Activated T-cell treated with anti-CD3 and anti-CD28 coated beads, Interleukin-2, amount 50 U/mL, for 24 hours (primary cell): ENCODE measurements around the gene SIDT1.
"Not testable (repeated sequence)": the region's sequence is repeated elsewhere in the genome, so short reads cannot be mapped to it uniquely, and the experiment has no call there.

Source experiments
- DNase-seq: peaks from one replicate; pipeline ENCODE4 v3.0.0-alpha.2; 2020
- H3K27ac Mint-ChIP-seq: 2 replicates; pipeline ENCODE4 v1.8.0; 2020; ENCODE audit warnings: mild to moderate bottlenecking, mixed read lengths
- H3K27me3 Mint-ChIP-seq: 2 replicates; pipeline ENCODE4 v1.8.0; 2020; ENCODE audit warnings: mixed read lengths
- H3K36me3 Mint-ChIP-seq: 2 replicates; pipeline ENCODE4 v1.8.0; 2020; ENCODE audit warnings: low read depth, mixed read lengths
- H3K4me1 Mint-ChIP-seq: 2 replicates; pipeline ENCODE4 v1.8.0; 2020; ENCODE audit warnings: low read depth, mixed read lengths
- H3K4me3 Mint-ChIP-seq: 2 replicates; pipeline ENCODE4 v1.8.0; 2020; ENCODE audit warnings: mild to moderate bottlenecking, moderate library complexity, mixed read lengths
- H3K9me3 Mint-ChIP-seq: 2 replicates; pipeline ENCODE4 v1.8.0; 2020; ENCODE audit warnings: mixed read lengths

Gene SIDT1

GRCh38 chr3:113626503-113627371 is 94.4 kb downstream of the SIDT1 start:
- no peaks in the 10 kb centered on the region for H3K9me3 Mint-ChIP-seq
- H3K4me3 Mint-ChIP-seq = no peak overlapping the region
- peak overlapping the region; percentile 39 for H3K27ac Mint-ChIP-seq
- H3K36me3 Mint-ChIP-seq = peaks cover 64% of the 10 kb centered on the region
- no peak for DNase-seq
- no peaks in the 10 kb centered on the region for H3K27me3 Mint-ChIP-seq
- no peaks in the 10 kb centered on the region for H3K4me1 Mint-ChIP-seq

GRCh38 chr3:113628316-113628715 is 96.0 kb downstream of the SIDT1 start:
- no peak for DNase-seq
- H3K36me3 Mint-ChIP-seq = peaks cover 63% of the 10 kb centered on the region
- H3K9me3 Mint-ChIP-seq = no peaks in the 10 kb centered on the region
- no peak overlapping the region for H3K4me3 Mint-ChIP-seq
- no peak overlapping the region for H3K27ac Mint-ChIP-seq
- H3K27me3 Mint-ChIP-seq = no peaks in the 10 kb centered on the region
- no peaks in the 10 kb centered on the region for H3K4me1 Mint-ChIP-seq

DNA sequence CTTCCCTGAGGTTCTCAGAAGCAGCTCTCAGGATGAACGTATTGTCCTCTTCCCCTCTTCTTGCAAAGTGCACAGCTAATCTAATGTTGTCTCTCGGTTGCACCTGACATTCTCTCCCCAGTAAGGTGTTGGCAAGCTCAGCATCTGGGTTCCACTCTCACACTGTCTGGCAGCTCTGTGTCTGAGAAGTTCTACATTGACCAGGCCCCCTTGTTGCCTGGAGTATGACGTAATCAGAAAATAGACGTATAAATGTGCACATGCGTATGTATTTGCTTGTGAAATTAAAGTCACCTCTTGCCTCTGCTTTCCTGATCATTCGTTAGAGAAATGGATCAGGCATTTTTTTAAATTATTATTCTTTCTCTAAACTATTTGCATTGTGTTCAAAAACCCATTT is 96.4 kb downstream of the SIDT1 start:
- no peaks in the 10 kb centered on the region for H3K27me3 Mint-ChIP-seq
- no peak for DNase-seq
- no peaks in the 10 kb centered on the region for H3K9me3 Mint-ChIP-seq
- H3K36me3 Mint-ChIP-seq = peaks cover 59% of the 10 kb centered on the region
- H3K4me1 Mint-ChIP-seq = no peaks in the 10 kb centered on the region
- no peak overlapping the region for H3K4me3 Mint-ChIP-seq
- no peak overlapping the region for H3K27ac Mint-ChIP-seq

- no peaks in the 10 kb centered on the region for H3K9me3 Mint-ChIP-seq
Observed at GRCh38 chr3:113629584-113630421, 97.4 kb downstream of the SIDT1 start.

DNA sequence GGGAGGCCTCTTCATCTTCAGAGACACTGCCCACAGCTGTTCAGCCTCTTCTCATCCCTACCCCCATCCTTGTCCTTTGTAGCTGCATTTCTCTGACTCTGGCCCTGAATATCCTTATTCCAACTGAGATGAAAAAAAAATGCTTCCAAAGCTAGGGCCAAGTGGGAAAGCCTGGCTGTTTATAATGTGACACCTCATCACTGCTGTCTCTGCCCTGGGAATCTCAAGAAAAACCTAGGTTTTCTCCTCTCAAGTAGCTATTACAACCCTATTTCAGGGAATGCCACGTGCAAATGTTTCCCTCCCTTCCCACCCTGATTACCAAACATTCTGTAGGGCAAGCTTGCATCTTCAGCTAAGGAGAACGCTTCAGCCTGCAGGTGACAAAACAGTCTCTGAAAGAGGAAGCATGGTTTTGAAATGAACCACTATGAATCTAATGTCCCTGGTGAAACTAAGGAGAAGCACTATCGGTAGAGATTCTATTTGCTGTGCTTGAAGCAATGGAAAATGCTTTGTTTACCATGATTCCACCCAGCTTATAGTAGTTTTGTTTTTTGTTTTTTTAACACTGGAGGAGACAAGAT is 98.7 kb downstream of the SIDT1 start:
- Mint-ChIP-seq H3K36me3 (peaks cover 40% of the 10 kb centered on the region), H3K4me1 (no peaks in the 10 kb centered on the region), H3K27ac (no peak overlapping the region), H3K4me3 (no peak overlapping the region), H3K9me3 (no peaks in the 10 kb centered on the region), H3K27me3 (no peaks in the 10 kb centered on the region)
- no peak for DNase-seq

More at GRCh38 chr3:113629584-113630421, 97.4 kb downstream of the SIDT1 start:
- Mint-ChIP-seq H3K4me3 (no peak overlapping the region), H3K27me3 (no peaks in the 10 kb centered on the region), H3K27ac (peak overlapping the region; percentile 4), H3K36me3 (peaks cover 50% of the 10 kb centered on the region), H3K4me1 (no peaks in the 10 kb centered on the region)
- no peak for DNase-seq

DNA sequence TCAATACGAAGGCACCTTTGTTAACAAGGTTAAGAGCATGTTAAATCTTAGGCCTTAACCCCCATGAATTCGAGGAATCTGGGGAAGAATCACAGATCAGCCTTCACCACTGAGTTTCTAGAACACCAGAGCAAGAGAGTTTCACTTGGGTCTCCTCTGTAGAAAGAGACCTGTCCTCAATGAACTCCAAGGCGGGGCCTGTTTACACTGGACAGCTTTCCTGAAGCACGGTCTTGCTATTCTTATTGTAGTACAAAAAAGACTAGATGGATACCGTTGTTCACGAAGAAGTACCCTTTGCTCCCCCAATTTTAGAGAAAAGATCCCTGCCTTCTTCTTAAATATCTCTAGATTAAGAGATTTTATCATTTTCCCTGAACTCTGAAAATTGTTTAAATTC is 99.2 kb downstream of the SIDT1 start:
- H3K9me3 Mint-ChIP-seq = no peaks in the 10 kb centered on the region
- H3K4me3 Mint-ChIP-seq = no peak overlapping the region
- H3K4me1 Mint-ChIP-seq = no peaks in the 10 kb centered on the region
- no peak overlapping the region for H3K27ac Mint-ChIP-seq
- no peaks in the 10 kb centered on the region for H3K27me3 Mint-ChIP-seq
- peaks cover 36% of the 10 kb centered on the region for H3K36me3 Mint-ChIP-seq
- DNase-seq = no peak

DNA sequence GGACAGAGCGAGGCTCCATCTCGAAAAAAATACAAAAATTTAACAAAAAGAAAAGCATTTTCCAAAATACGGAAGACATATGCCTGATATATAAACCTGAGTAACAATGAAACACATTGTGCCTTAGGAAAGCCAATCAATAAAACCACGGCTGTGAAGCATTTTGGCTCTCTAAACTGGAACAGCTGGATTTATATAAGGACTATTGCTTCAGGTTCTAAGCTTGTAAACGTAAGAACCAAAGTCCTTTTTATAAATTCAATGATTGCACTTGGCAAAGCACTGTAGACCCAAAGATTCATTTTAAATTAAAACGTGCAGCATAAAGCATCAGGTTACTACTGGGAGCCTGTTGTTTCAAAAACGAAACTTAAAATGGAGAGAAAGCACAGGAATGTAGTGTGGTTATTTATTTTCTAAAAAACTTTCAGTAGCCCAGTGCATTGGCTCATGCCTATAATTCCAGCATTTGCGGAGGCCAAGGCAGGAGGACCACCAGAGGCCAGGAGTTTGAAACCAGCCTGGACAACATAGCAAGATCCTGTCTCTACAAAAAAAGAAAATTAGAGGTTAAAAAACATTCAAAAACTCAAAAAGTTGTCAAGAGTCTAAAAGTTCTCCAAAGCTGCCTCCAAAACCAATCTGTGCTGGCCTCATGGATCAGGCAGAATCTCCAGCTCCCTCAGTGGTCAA is 102.6 kb downstream of the SIDT1 start:
- no peak for DNase-seq
- H3K36me3 Mint-ChIP-seq = peaks cover 6% of the 10 kb centered on the region
- H3K4me1 Mint-ChIP-seq = no peaks in the 10 kb centered on the region

DNA sequence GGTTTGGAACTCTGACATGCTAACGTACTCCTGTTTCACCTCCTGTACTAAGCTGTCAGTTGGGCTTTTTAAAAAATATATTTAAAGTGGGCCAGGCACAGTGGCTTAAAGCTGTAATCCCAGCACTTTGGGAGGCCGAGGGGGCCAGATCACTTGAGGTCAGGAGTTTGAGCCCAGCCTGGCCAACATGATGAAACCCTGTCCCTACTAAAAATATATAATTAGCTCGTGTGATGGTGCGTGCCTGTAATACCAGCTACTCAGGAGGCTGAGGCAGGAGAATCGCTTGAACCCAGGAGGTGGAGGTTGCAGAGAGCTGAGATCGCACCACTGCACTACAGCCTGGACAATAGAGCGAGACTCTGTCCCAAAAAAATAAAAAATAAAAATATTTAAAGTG is 103.7 kb downstream of the SIDT1 start:
- H3K36me3 Mint-ChIP-seq, H3K27ac Mint-ChIP-seq, H3K9me3 Mint-ChIP-seq, H3K4me1 Mint-ChIP-seq, DNase-seq, H3K27me3 Mint-ChIP-seq, H3K4me3 Mint-ChIP-seq: not testable (repeated sequence)

More for the DNA sequence above, 102.6 kb downstream of the SIDT1 start:
- no peak overlapping the region for H3K4me3 Mint-ChIP-seq
- no peak overlapping the region for H3K27ac Mint-ChIP-seq
- no peaks in the 10 kb centered on the region for H3K27me3 Mint-ChIP-seq
- H3K9me3 Mint-ChIP-seq = no peaks in the 10 kb centered on the region

GRCh38 chr3:113637756-113638155 is 105.4 kb downstream of the SIDT1 start:
- Mint-ChIP-seq H3K36me3 (no peaks in the 10 kb centered on the region), H3K27me3 (no peaks in the 10 kb centered on the region), H3K27ac (no peak overlapping the region), H3K9me3 (no peaks in the 10 kb centered on the region), H3K4me1 (no peaks in the 10 kb centered on the region), H3K4me3 (no peak overlapping the region)
- DNase-seq = no peak

GRCh38 chr3:113638910-113639309 is 106.6 kb downstream of the SIDT1 start:
- H3K27ac Mint-ChIP-seq = no peak overlapping the region
- H3K27me3 Mint-ChIP-seq = no peaks in the 10 kb centered on the region
- H3K4me3 Mint-ChIP-seq = no peak overlapping the region
- H3K36me3 Mint-ChIP-seq = peaks cover 1% of the 10 kb centered on the region
- DNase-seq = no peak
- peaks cover 4% of the 10 kb centered on the region for H3K9me3 Mint-ChIP-seq
- no peaks in the 10 kb centered on the region for H3K4me1 Mint-ChIP-seq

DNA sequence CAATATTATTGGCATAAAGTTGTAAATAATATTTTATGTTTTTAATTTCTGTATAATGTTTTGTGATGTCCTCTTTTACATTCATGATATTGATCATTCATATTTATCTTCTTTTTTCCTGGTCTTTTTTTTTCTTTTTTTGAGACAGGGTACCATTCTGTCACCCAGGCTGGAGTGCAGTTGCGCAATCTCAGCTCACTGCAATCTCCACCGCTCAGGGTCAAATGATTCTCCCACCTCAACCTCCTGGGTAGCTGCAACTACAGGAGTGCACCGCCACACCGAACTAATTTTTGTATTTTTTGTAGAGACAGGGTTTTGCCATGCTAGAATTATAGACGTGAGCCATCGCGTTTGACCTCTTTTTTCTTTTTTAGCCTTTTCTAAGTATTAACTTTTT is 111.2 kb downstream of the SIDT1 start:
- no peaks in the 10 kb centered on the region for H3K27me3 Mint-ChIP-seq
- no peak overlapping the region for H3K4me3 Mint-ChIP-seq
- no peak for DNase-seq
- no peaks in the 10 kb centered on the region for H3K4me1 Mint-ChIP-seq
- peaks cover 23% of the 10 kb centered on the region for H3K9me3 Mint-ChIP-seq
- peaks cover 14% of the 10 kb centered on the region for H3K36me3 Mint-ChIP-seq
- no peak overlapping the region for H3K27ac Mint-ChIP-seq

GRCh38 chr3:113648524-113648923 is 116.2 kb downstream of the SIDT1 start:
- no peak for DNase-seq
- H3K27me3 Mint-ChIP-seq = no peaks in the 10 kb centered on the region
- peaks cover 27% of the 10 kb centered on the region for H3K36me3 Mint-ChIP-seq
- H3K4me1 Mint-ChIP-seq = no peaks in the 10 kb centered on the region
- peaks cover 23% of the 10 kb centered on the region for H3K9me3 Mint-ChIP-seq
- H3K4me3 Mint-ChIP-seq = no peak overlapping the region
- no peak overlapping the region for H3K27ac Mint-ChIP-seq

DNA sequence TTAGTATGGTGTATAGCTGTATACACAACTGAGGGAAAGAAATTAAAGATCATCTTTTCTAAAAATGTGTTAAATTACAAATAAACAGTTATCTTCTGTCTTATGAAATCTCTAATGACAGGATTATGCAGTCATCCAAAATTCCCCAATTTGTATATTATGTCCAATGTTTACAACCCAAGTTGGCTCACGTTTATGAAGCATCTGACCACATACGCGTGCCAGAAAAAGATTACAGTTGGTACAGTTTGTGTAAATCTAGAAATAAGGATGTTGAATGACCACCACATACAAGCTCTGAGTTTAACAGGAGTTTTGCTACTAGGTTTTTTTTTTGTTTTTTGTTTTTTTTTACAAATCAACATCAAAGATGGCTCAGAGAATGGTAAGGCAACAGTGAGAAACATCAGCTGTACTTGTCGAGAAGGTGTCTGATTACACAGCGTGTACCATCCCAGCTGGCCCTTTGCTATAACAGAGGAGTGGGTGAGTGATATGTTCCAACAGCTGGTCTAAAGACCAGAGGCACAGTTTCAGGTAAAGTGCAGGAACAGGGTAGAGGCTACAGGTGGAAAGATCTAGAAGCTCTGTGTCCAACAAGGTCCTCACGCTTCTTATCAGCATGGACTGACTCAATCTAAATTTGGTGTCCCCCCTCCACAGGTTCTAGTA is 117.0 kb downstream of the SIDT1 start:
- Mint-ChIP-seq H3K9me3 (peaks cover 16% of the 10 kb centered on the region), H3K27ac (no peak overlapping the region), H3K4me3 (no peak overlapping the region), H3K36me3 (peaks cover 25% of the 10 kb centered on the region), H3K27me3 (no peaks in the 10 kb centered on the region), H3K4me1 (no peaks in the 10 kb centered on the region)
- DNase-seq = no peak

- no peak overlapping the region for H3K4me3 Mint-ChIP-seq
- no peak overlapping the region for H3K27ac Mint-ChIP-seq
- DNase-seq = no peak
- H3K9me3 Mint-ChIP-seq = peaks cover 6% of the 10 kb centered on the region
- no peaks in the 10 kb centered on the region for H3K27me3 Mint-ChIP-seq
- H3K4me1 Mint-ChIP-seq = no peaks in the 10 kb centered on the region
- H3K36me3 Mint-ChIP-seq = peaks cover 50% of the 10 kb centered on the region
Observed at GRCh38 chr3:113654310-113654709, 122.0 kb downstream of the SIDT1 start.
